PC-9 (cell line): ENCODE data around the gene C19orf38. TPM values are rescaled to one million over a fixed set of nuclear protein-coding genes. Genes with fewer than 3 reads are reported as not detected.

ENCODE experiments used
- microRNA-seq: library from miRNA; unstranded; fragments of <30 nt; microRNA quantifications from one replicate; pipeline ENCODE4 v1.2.0, GENCODE V29; 2021; ENCODE audit warnings: borderline number of aligned reads, borderline replicate concordance
- total RNA-seq: library from RNA; stranded (reverse); gene quantifications from 2 replicates; pipeline ENCODE4 v1.2.3, GENCODE V29; 2021

C19orf38 gene
- total RNA-seq, 1 experiment from 2014 or later: 0.59 TPM

Small RNA genes within 50 kb of the gene (microRNA-seq; reads per million reads assigned to microRNA genes)
- gene MIR199A1 (not detected), gene MIR6793 (2.7 reads per million)

Other genes with a start within 250 kb of the C19orf38 start
- gene SLC44A2, start 222.9 kb upstream of the C19orf38 start, total RNA-seq: 205 and 239 TPM in 2 replicates
- gene ILF3, start 194.1 kb upstream of the C19orf38 start, total RNA-seq: 242 and 326 TPM in 2 replicates
- 31.9 and 41.0 TPM in 2 replicates for gene QTRT1, start 147.0 kb upstream of the C19orf38 start, total RNA-seq
- 169 and 188 TPM in 2 replicates for gene DNM2, start 130.3 kb upstream of the C19orf38 start, total RNA-seq
- gene TMED1, start 12.2 kb upstream of the C19orf38 start, total RNA-seq: 21.3 and 31.4 TPM in 2 replicates
- 56.0 and 63.7 TPM in 2 replicates for gene CARM1, start 23.1 kb downstream of the C19orf38 start, total RNA-seq
- 60.2 and 79.8 TPM in 2 replicates for gene YIPF2, start 80.2 kb downstream of the C19orf38 start, total RNA-seq
- gene TIMM29, start 80.4 kb downstream of the C19orf38 start, total RNA-seq: 22.4 and 26.2 TPM in 2 replicates
- gene SMARCA4, start 112.6 kb downstream of the C19orf38 start, total RNA-seq: 128 and 136 TPM in 2 replicates
- gene LDLR, start 241.0 kb downstream of the C19orf38 start, total RNA-seq: 160 and 182 TPM in 2 replicates